Ovary (tissue), 3 donors: ENCODE data around the gene EEF1A2.
"Not testable (repeated sequence)": the region's sequence is repeated elsewhere in the genome, so short reads cannot be mapped to it uniquely, and the experiment has no call there.

Source experiments
- EP300 ChIP-seq: sonication (generic); formaldehyde crosslinking; IDR thresholded peaks from one replicate; pipeline ENCODE4 v1.6.1; 2017; ENCODE audit warnings: antibody characterized with exemption
- POLR2A ChIP-seq: fragments of 450-650 bp; IDR thresholded peaks from one replicate; pipeline ENCODE4 v1.6.1; 2017; ENCODE audit warnings: antibody characterized with exemption, mild to moderate bottlenecking, moderate library complexity
- TF ChIP-seq, protein P1 (sequence below), 3 donors: fragments of 450-650 bp in 2 of 3; fragments of 200-600 bp in 1 of 3; IDR thresholded peaks; one replicate each; pipeline versions ENCODE4 v1.5.1 to v1.8.0; 2016 to 2022; ENCODE audit warnings: antibody characterized with exemption in 3 of 3, mild to moderate bottlenecking in 1 of 3
- donor health status: DM: no; HTN: no; CAD: no.

GRCh38 chr20:63479695-63480419, 19.0 kb downstream of the EEF1A2 start:
- not testable (repeated sequence) for TF ChIP-seq POLR2A, EP300
- TF ChIP-seq, protein P1, sequence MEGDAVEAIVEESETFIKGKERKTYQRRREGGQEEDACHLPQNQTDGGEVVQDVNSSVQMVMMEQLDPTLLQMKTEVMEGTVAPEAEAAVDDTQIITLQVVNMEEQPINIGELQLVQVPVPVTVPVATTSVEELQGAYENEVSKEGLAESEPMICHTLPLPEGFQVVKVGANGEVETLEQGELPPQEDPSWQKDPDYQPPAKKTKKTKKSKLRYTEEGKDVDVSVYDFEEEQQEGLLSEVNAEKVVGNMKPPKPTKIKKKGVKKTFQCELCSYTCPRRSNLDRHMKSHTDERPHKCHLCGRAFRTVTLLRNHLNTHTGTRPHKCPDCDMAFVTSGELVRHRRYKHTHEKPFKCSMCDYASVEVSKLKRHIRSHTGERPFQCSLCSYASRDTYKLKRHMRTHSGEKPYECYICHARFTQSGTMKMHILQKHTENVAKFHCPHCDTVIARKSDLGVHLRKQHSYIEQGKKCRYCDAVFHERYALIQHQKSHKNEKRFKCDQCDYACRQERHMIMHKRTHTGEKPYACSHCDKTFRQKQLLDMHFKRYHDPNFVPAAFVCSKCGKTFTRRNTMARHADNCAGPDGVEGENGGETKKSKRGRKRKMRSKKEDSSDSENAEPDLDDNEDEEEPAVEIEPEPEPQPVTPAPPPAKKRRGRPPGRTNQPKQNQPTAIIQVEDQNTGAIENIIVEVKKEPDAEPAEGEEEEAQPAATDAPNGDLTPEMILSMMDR (IDR thresholded peaks at IDR 0.05): not testable (repeated sequence)
